ENCODE data around the gene RPL36AL.

- TF ChIP-seq CTCF (IDR thresholded peaks at IDR 0.05) (no peak), EZH2phosphoT487 (IDR thresholded peaks at IDR 0.05) (no peak)
Measured at GRCh38 chr14:49636866-49637265, 16.4 kb upstream of the RPL36AL start.
